ENCODE data around the gene DUSP9.
"Not testable (repeated sequence)": the region's sequence is repeated elsewhere in the genome, so short reads cannot be mapped to it uniquely, and the experiment has no call there.

DUSP9 gene

GRCh38 chrX:153670748-153671588, 24.0 kb downstream of the DUSP9 start:
- DNase-seq (ENCODE audit: low read depth in 3 of 3, low spot score in 1 of 3), result no peak

GRCh38 chrX:153671589-153672530, 24.9 kb downstream of the DUSP9 start:
- no peak for DNase-seq (ENCODE audit: low read depth in 3 of 3, low spot score in 1 of 3)

- no peak for DNase-seq (ENCODE audit: low read depth in 3 of 3, low spot score in 1 of 3)
Measured at GRCh38 chrX:153672531-153673427, 25.8 kb downstream of the DUSP9 start.

GRCh38 chrX:153673428-153674218, 26.6 kb downstream of the DUSP9 start, which contains the start of gene PNCK:
Gene PNCK, minus strand, starts transcription at chrX:153673813. Its CDS starts 737 bp downstream, at chrX:153673076.
- no peak for DNase-seq (ENCODE audit: low read depth in 3 of 3, low spot score in 1 of 3)

GRCh38 chrX:153674219-153674851, 27.3 kb downstream of the DUSP9 start:
- no peak for DNase-seq (ENCODE audit: low read depth in 3 of 3, low spot score in 1 of 3)

GRCh38 chrX:153681175-153681574, 34.2 kb downstream of the DUSP9 start:
- no peak for DNase-seq (ENCODE audit: low read depth in 3 of 3, low spot score in 1 of 3)

GRCh38 chrX:153683486-153683885, 36.5 kb downstream of the DUSP9 start:
- not testable (repeated sequence) for DNase-seq (ENCODE audit: low read depth in 3 of 3, low spot score in 1 of 3)

GRCh38 chrX:153684467-153685155, 37.6 kb downstream of the DUSP9 start:
- DNase-seq (ENCODE audit: low read depth in 3 of 3, low spot score in 1 of 3), result no peak

GRCh38 chrX:153685156-153685536, 38.1 kb downstream of the DUSP9 start:
- DNase-seq (ENCODE audit: low read depth in 3 of 3, low spot score in 1 of 3), result no peak

GRCh38 chrX:153685751-153686696, 39.0 kb downstream of the DUSP9 start:
- no peak for DNase-seq (ENCODE audit: low read depth in 3 of 3, low spot score in 1 of 3)

GRCh38 chrX:153686711-153687110, 39.7 kb downstream of the DUSP9 start:
- DNase-seq (ENCODE audit: low read depth in 3 of 3, low spot score in 1 of 3), result no peak

GRCh38 chrX:153687121-153688039, 40.4 kb downstream of the DUSP9 start, which contains the start of gene SLC6A8:
Gene SLC6A8, plus strand, starts transcription at chrX:153687926. Its CDS starts 649 bp downstream, at chrX:153688575.
- peak in 1 of 3 donors; percentile 20 for DNase-seq (ENCODE audit: low read depth in 3 of 3, low spot score in 1 of 3)

- DNase-seq (ENCODE audit: low read depth in 3 of 3, low spot score in 1 of 3), result no peak
Measured at GRCh38 chrX:153688071-153688470, 41.1 kb downstream of the DUSP9 start.

GRCh38 chrX:153688506-153688905, 41.5 kb downstream of the DUSP9 start:
- no peak for DNase-seq (ENCODE audit: low read depth in 3 of 3, low spot score in 1 of 3)

- no peak for DNase-seq (ENCODE audit: low read depth in 3 of 3, low spot score in 1 of 3)
Measured at GRCh38 chrX:153688911-153689590, 42.0 kb downstream of the DUSP9 start.

Measured in stimulated activated CD4-positive, alpha-beta T cell treated with anti-CD3 and anti-CD28 coated beads, TNF-alpha, amount 100 ng/mL, for 1 hour (primary cell).